K562 (cell line): Measurements from ENCODE around the gene C12orf43. TPM values are rescaled to one million over a fixed set of nuclear protein-coding genes. Genes with fewer than 3 reads are reported as not detected.

Experiments used
- ATAC-seq: fragments of 200-7000 bp; cut with Tn5 transposase; 3 replicates; pipeline ENCODE4 v1.9.1; 2020; ENCODE audit warnings: moderate library complexity
- BruUV-seq: library from RNA; stranded (reverse); fragments of 400-500 nt; replicated peaks from 2 replicates; lab custom pipeline; 2021; lab: Mats Ljungman, UMichigan
- CTCF ChIA-PET: fragments of 300-600 bp; formaldehyde crosslinking; extraction: SDS; loops from one replicate; lab custom pipeline; 2021; ENCODE audit warnings: low intra/inter-chr PET ratio; lab: Yijun Ruan, JAX
- POLR2A ChIA-PET: fragments of 300-600, 350-650 bp; sonication (Branson Sonifier 250); formaldehyde crosslinking; extraction: SDS; loops from one replicate; lab custom pipeline; 2021; ENCODE audit warnings: antibody characterized with exemption, inconsistent platforms; lab: Yijun Ruan, JAX
- DNase-seq, 4 experiments: peaks; one replicate each; pipeline versions ENCODE4 v3.0.0 to v3.0.0-alpha.2; 2011 to 2018; ENCODE audit warnings: low spot score in 3 of 4, mixed read lengths in 3 of 4; ENCODE audit errors: extremely low read depth in 1 of 4
- FAIRE-seq: peaks from 2 replicates; lab custom pipeline; 2011; peaks lifted over from hg19 to GRCh38; lab: Jason Lieb, UNC
- H2AFZ ChIP-seq: 2 replicates; pipeline ENCODE4 v1.6.0; 2011; ENCODE audit warnings: low read depth, low read length, control low read depth, inconsistent platforms
- H3K27ac ChIP-seq: fragments of 200-600 bp; 3 replicates; pipeline ENCODE4 v1.8.0; 2011; ENCODE audit warnings: low read depth, mild to moderate bottlenecking, control low read depth, inconsistent platforms, low read length, moderate library complexity, mixed read lengths; ENCODE audit errors: extremely low read depth
- H3K27me3 ChIP-seq, 2 experiments: fragments of 300-600 bp in 1 of 2; 2 replicates in 1 of 2; 3 replicates in 1 of 2; pipeline versions ENCODE4 v1.6.0 to v1.8.0; 2011; ENCODE audit warnings: inconsistent platforms in 2 of 2, low read length in 2 of 2, mild to moderate bottlenecking in 1 of 2, mixed read lengths in 1 of 2, moderate library complexity in 1 of 2; ENCODE audit not compliant: control insufficient read depth in 2 of 2, insufficient read depth in 2 of 2
- H3K36me3 ChIP-seq: fragments of 300-600 bp; 3 replicates; pipeline ENCODE4 v1.8.0; 2011; ENCODE audit warnings: mild to moderate bottlenecking, low read length, inconsistent platforms; ENCODE audit not compliant: control insufficient read depth, insufficient read depth
- H3K4me1 ChIP-seq, 2 experiments: fragments of 200-600 bp in 1 of 2; replicated peaks in 1 of 2; 2 replicates in 1 of 2; 3 replicates in 1 of 2; pipeline versions ENCODE4 v1.5.1 to v1.8.0; 2011; ENCODE audit warnings: inconsistent platforms in 2 of 2, low read length in 2 of 2, mild to moderate bottlenecking in 1 of 2, mixed read lengths in 1 of 2, moderate library complexity in 1 of 2; ENCODE audit not compliant: control insufficient read depth in 2 of 2, insufficient read depth in 2 of 2
- H3K4me2 ChIP-seq: 2 replicates; pipeline ENCODE4 v1.6.1; 2011; ENCODE audit warnings: low read length, control low read depth, inconsistent platforms, mixed read lengths; ENCODE audit not compliant: insufficient read depth
- H3K4me3 ChIP-seq: fragments of 200-600 bp; sonication (generic), shearing (Covaris generic); 2 replicates; pipeline ENCODE4 v1.5.1; 2016; ENCODE audit warnings: control low read depth, inconsistent platforms
- H3K79me2 ChIP-seq: fragments of 200-600 bp; 3 replicates; pipeline ENCODE4 v1.8.0; 2011; ENCODE audit warnings: low read length, inconsistent platforms; ENCODE audit not compliant: control insufficient read depth, insufficient read depth
- H3K9ac ChIP-seq, 2 experiments: 2 replicates each; pipeline versions ENCODE4 v1.6.0 to v1.6.1; 2011; ENCODE audit warnings: low read depth in 2 of 2, low read length in 2 of 2, control low read depth in 1 of 2, inconsistent platforms in 1 of 2, mild to moderate bottlenecking in 1 of 2, mixed read lengths in 1 of 2; ENCODE audit not compliant: insufficient read depth in 1 of 2
- H3K9me1 ChIP-seq: one replicate; pipeline ENCODE4 v1.6.0; 2011; ENCODE audit warnings: inconsistent platforms, mild to moderate bottlenecking, low read length, moderate library complexity; ENCODE audit not compliant: control insufficient read depth, insufficient read depth
- H3K9me3 ChIP-seq: replicated peaks from 2 replicates; pipeline ENCODE4 v1.5.1; 2011; ENCODE audit warnings: low read depth, low read length, inconsistent platforms; ENCODE audit not compliant: control insufficient read depth, insufficient read depth
- H4K20me1 ChIP-seq: replicated peaks from 2 replicates; pipeline ENCODE4 v1.6.1; 2011; ENCODE audit warnings: low read length, inconsistent platforms, mixed read lengths; ENCODE audit not compliant: control insufficient read depth, insufficient read depth
- BRCA1 ChIP-seq, 2 experiments: fragments of 450-650 bp in 1 of 2; sonication (generic) in 1 of 2; formaldehyde crosslinking in 1 of 2; IDR thresholded peaks; 2 replicates each; pipeline versions ENCODE4 v1.5.0 to v1.6.1; 2017 to 2020; ENCODE audit warnings: mild to moderate bottlenecking in 1 of 2, missing genetic modification reagents in 1 of 2
- CBFA2T3 ChIP-seq: fragments of 450-650 bp; IDR thresholded peaks from 2 replicates; pipeline ENCODE4 v1.6.1; 2017
- E2F8 ChIP-seq: fragments of 450-650 bp; IDR thresholded peaks from 2 replicates; pipeline ENCODE4 v1.7.1; 2018; ENCODE audit warnings: mild to moderate bottlenecking, low read depth; ENCODE audit not compliant: partially characterized antibody
- ETV6 ChIP-seq, 3 experiments: fragments of 150-350 bp in 1 of 3; sonication (generic) in 1 of 3; formaldehyde crosslinking in 1 of 3; IDR thresholded peaks; 2 replicates each; pipeline versions ENCODE4 v1.6.1 to v1.8.0; 2014 to 2022; ENCODE audit warnings: borderline replicate concordance in 2 of 3, low read depth in 2 of 3, antibody characterized with exemption in 1 of 3, low read length in 1 of 3, mild to moderate bottlenecking in 1 of 3, missing genetic modification reagents in 1 of 3
- HMBOX1 ChIP-seq: sonication (generic); IDR thresholded peaks from 2 replicates; pipeline ENCODE4 v1.6.1; 2016
- MBD2 ChIP-seq: sonication (generic); IDR thresholded peaks from 2 replicates; pipeline ENCODE4 v1.6.1; 2016; ENCODE audit warnings: low read depth, borderline replicate concordance
- NCOA4 ChIP-seq: fragments of 450-650 bp; IDR thresholded peaks from 2 replicates; pipeline ENCODE4 v1.6.1; 2018; ENCODE audit warnings: mild to moderate bottlenecking; ENCODE audit not compliant: partially characterized antibody
- NCOR1 ChIP-seq: fragments of 450-650 bp; IDR thresholded peaks from 2 replicates; pipeline ENCODE4 v1.6.1; 2016; ENCODE audit warnings: mild to moderate bottlenecking, moderate library complexity
- NFE2L1 ChIP-seq: fragments of 450-650 bp; IDR thresholded peaks from 2 replicates; pipeline ENCODE4 v1.6.1; 2016; ENCODE audit warnings: missing genetic modification characterization, low read depth, mild to moderate bottlenecking, missing compliant biosample characterization, moderate library complexity, borderline replicate concordance
- POLR2G ChIP-seq: fragments of 200-400 bp; formaldehyde crosslinking; IDR thresholded peaks from 2 replicates; pipeline ENCODE4 v1.6.1; 2017; ENCODE audit warnings: low read depth, mild to moderate bottlenecking, antibody characterized with exemption, low read length, moderate library complexity
- PYGO2 ChIP-seq: fragments of 450-650 bp; IDR thresholded peaks from 2 replicates; pipeline ENCODE4 v1.6.1; 2016; ENCODE audit warnings: mild to moderate bottlenecking, missing genetic modification characterization, moderate library complexity, missing compliant biosample characterization
- ZNF12 ChIP-seq: sonication (generic); formaldehyde crosslinking; IDR thresholded peaks from 2 replicates; pipeline ENCODE4 v1.4.0; 2020; ENCODE audit warnings: mild to moderate bottlenecking, missing genetic modification reagents
- ZNF354B ChIP-seq: fragments of 250-450 bp; sonication (Bioruptor Pico); IDR thresholded peaks from 2 replicates; pipeline ENCODE4 v1.4.0; 2020
- ZNF668 ChIP-seq: fragments of 250-450 bp; sonication (Bioruptor Pico); IDR thresholded peaks from 2 replicates; pipeline ENCODE4 v1.8.0; 2022; ENCODE audit warnings: mild to moderate bottlenecking, inconsistent platforms
- ZNF764 ChIP-seq: fragments of 250-450 bp; sonication (Bioruptor Pico); IDR thresholded peaks from 2 replicates; pipeline ENCODE4 v1.4.0; 2020; ENCODE audit warnings: low read depth, mild to moderate bottlenecking, moderate library complexity
- ZNF766 ChIP-seq: fragments of 200-800 bp; sonication (Bioruptor generic); conservative IDR thresholded peaks from 2 replicates; pipeline ENCODE4 v1.6.1; 2016; ENCODE audit warnings: missing genetic modification characterization, missing compliant biosample characterization
- WGBS: fragments of 100-300 bp; shearing (Covaris generic); methylation state at CpG from one replicate; pipeline ENCODE4 v1.1.6; 2016; ENCODE audit warnings: low coverage, mixed read lengths; ENCODE audit not compliant: insufficient coverage; ENCODE audit errors: missing lambda C conversion rate; 5-methylcytosine and 5-hydroxymethylcytosine counted together
- in situ Hi-C: fragments of 300-500 bp; cut with MboI; formaldehyde crosslinking; loops from 4 replicates; pipeline ENCODE4 v1.15.0; 2018; ENCODE audit warnings: inconsistent platforms, mixed read lengths
- intact Hi-C: fragments of 100-400 bp; cut with micrococcal nuclease; formaldehyde crosslinking; loops from 2 replicates; pipeline ENCODE4 v1.14.2; 2022
- polyA plus RNA-seq, 8 experiments: library from polyadenylated mRNA; depleted of rRNA in 4 of 8; stranded (reverse) in 5 of 8; unstranded in 3 of 8; fragments of >200 nt; fragmentation: Nextera tagmentation in 2 of 8; fragmentation: Illumina TruSeq in 1 of 8; extraction: Ambion mirVana in 2 of 8; extraction: Trizol in 1 of 8; gene quantifications; 2 replicates each; pipeline versions ENCODE4 v1.2.1 to v1.2.3, GENCODE V29; 2011 to 2014; ENCODE audit warnings: inconsistent platforms in 1 of 8, missing spikeins in 1 of 8
- total RNA-seq, 7 experiments: library from RNA; depleted of rRNA in 6 of 7; stranded (reverse); fragments of >200 nt in 6 of 7; fragmentation: Illumina TruSeq in 2 of 7; extraction: Trizol in 2 of 7; gene quantifications; 2 replicates each; pipeline versions ENCODE4 v1.2.1 to v1.2.3, GENCODE V29; 2011 to 2021; ENCODE audit warnings: low replicate concordance in 1 of 7

The C12orf43 gene
- total and polyA plus RNA-seq, 9 of the 15 experiments (the other 6 are each of a cell fraction or from before 2014, with no cell fraction given): 4.3 to 22.2 (median 16.8) TPM

- peak; percentile 58 for FAIRE-seq
- ATAC-seq: peak; percentile 50
- Histone ChIP-seq H3K9me3 (no peaks in the 10 kb centered on the region), H3K4me2 (peak overlapping the region; percentile 48), H4K20me1 (no peaks in the 10 kb centered on the region), H3K27ac (peak overlapping the region; percentile 41), H3K9me1 (no peaks in the 10 kb centered on the region), H2AFZ (peak overlapping the region; percentile 89), H3K79me2 (no peaks in the 10 kb centered on the region), H3K36me3 (no peaks in the 10 kb centered on the region), H3K4me3 (no peak overlapping the region), H3K9ac (peak overlapping the region; percentile 31 to 73; a peak in 2 of 4 replicates), H3K4me1 (peaks cover 11 to 22% of the 10 kb centered on the region in 2 experiments; a peak in 4 of 5 replicates), H3K27me3 (no peaks in the 10 kb centered on the region)
- intact Hi-C loops: no loop called here
- WGBS: 31% methylated on average over 13 of the region's 13 CpGs
- BruUV-seq: no TSS peak
- CTCF ChIA-PET: no interaction called here
- in situ Hi-C loops: no loop called here
- POLR2A ChIA-PET: interaction anchor here (1.5 to 1.6 kb wide), 2 partner anchors 13 to 20 kb away, joined by 3 to 4 read pairs; no protein-coding TSS in a partner anchor
- DNase-seq: peak in 2 of 4 experiments; percentile 23 to 39
- TF ChIP-seq ZNF354B (no peak), ZNF668 (CRISPR knock-in tag) (no peak), HMBOX1 (0 out of 2 replicates have a peak, but pooled peaks have one; percentile 12), NCOA4 (no peak), E2F8 (no peak), POLR2G (no peak), CBFA2T3 (peak; percentile 72), ZNF764 (CRISPR knock-in tag) (no peak), BRCA1 (IDR thresholded peaks at IDR 0.05) (no peak), BRCA1 (CRISPR knock-in tag; IDR thresholded peaks at IDR 0.05) (no peak), MBD2 (no peak), NCOR1 (peak; percentile 31), PYGO2 (no peak), ZNF766 (CRISPR knock-in tag) (no peak), ZNF12 (no peak), NFE2L1 (tag) (no peak), ETV6 (IDR thresholded peaks at IDR 0.05; ENCODE audit: borderline replicate concordance in 1 of 2, low read depth in 2 of 2, low read length in 1 of 2) (no peak), ETV6 (CRISPR knock-in tag; IDR thresholded peaks at IDR 0.05; ENCODE audit: borderline replicate concordance) (no peak)
Observed at GRCh38 chr12:120959111-120959878, 57.0 kb downstream of the C12orf43 start.
